GM21529 (cell line): ENCODE data around the gene DYTN.

ENCODE experiments used
- ATAC-seq: cut with Tn5 transposase; IDR thresholded peaks from one replicate; pipeline ENCODE4 v1.9.1; 2021; ENCODE audit not compliant: unreplicated experiment

DYTN gene

DNA sequence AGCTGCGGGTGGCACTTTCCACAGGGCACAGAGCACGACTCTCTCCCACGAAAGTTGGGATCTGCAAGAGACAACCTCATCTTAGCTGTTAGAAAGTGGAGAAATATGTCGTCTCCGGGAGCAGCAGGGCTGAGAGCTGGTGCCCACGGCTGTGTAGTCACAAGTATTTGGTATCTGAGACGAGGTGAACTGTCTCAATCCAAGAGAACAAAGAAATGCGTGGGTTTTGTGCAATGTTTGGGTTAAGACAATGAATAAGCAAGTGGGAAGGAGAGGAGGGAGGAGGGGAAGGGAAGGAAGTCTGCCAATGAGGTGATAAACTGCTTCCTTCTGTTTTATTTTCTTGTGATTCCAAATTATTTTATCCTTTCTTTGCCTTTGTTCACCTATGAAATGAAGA, 18.0 kb downstream of the DYTN start:
- ATAC-seq = no peak

- ATAC-seq = no peak
Observed at GRCh38 chr2:206698811-206699210, 19.4 kb downstream of the DYTN start.

GRCh38 chr2:206696910-206697309, 21.3 kb downstream of the DYTN start:
- ATAC-seq = no peak

- peak; percentile 77 for ATAC-seq
Observed at GRCh38 chr2:206693399-206694137, 24.6 kb downstream of the DYTN start.

- no peak for ATAC-seq
Observed at GRCh38 chr2:206692971-206693370, 25.2 kb downstream of the DYTN start.

GRCh38 chr2:206688990-206689389, 29.2 kb downstream of the DYTN start:
- ATAC-seq = no peak

DNA sequence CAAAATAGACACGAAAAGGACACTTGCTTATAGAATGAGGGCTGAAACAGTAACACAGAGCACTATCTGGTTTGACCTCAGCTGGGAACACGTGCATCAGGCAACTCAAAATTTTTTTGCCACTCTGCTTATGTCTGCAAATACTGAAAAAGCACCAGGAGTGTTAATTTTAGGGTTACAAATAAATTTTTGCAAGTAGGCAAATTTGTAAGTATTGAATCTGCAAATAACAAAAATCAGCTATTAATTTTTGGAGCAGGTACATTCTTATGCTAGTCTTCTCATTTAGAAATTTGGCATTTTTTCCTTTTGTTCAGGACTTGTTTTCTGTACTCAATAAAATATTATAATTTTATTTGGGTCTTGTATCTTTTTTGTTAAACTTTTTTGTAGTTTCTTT, 29.7 kb downstream of the DYTN start:
- no peak for ATAC-seq

DNA sequence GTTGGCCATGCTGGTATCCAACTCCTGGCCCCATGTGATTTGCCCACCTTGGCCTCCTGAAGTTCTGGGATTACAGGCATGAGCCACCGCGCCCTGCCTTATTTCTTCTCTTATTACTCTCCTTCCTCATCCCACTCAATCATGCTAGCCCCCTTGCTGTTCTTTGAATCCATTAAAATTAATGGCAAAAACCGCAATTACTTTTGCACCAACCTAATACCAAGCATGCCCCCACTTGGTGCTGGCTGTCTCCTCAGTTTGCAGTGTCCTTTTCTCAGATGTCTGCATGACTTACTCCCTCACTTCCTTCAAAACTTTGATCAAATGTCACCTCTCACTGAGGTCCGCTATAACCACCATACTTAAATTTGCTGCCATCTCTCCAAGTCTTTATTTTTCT, 34.6 kb downstream of the DYTN start:
- no peak for ATAC-seq

DNA sequence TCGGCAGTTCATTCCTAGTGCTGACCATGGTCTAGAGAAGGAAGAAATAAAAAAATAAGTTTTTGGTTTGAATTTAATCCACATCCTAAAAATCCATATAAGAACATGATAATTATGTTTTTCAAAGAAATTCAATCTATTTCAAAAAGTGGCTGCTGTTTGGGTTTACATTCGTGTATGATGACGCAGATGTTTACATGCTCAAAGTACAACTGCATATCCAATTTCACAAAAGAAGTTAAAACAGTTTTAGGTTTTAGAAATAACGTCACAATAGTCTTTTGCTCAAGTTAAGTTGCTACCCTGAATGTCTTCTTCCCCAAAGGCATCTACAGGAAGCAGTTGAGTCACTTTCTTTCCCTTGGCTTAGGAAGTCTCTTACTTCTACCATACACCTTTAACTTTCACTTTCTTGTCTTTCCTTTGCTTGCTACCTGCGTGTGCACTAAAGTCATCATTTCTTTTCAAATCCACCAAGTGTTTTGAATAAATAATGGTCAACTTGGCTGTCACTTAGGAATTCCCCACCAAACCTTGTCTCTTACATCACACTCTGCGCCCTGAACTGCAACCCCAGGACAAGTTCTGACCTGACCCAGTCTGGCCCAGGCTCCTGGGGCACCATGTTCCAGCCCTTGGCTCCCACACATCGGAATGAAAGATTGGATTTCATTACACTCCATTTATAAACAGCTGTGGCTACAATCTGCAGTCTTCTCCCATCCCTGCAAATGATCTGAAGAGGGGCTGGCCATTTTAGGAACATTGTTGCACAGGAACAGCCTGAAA, 47.5 kb downstream of the DYTN start:
- no peak for ATAC-seq

GRCh38 chr2:206665251-206665650, 52.9 kb downstream of the DYTN start:
- ATAC-seq = no peak

GRCh38 chr2:206657087-206657486, 61.1 kb downstream of the DYTN start:
- no peak for ATAC-seq

- no peak for ATAC-seq
Observed at GRCh38 chr2:206647985-206648384, 70.2 kb downstream of the DYTN start.

- no peak for ATAC-seq
Observed at GRCh38 chr2:206642075-206643025, 75.8 kb downstream of the DYTN start, which contains the start of gene FAM237A. TSS of gene FAM237A (plus strand) at chr2:206642487. CDS start at chr2:206644237, 1,750 bp downstream.

DNA sequence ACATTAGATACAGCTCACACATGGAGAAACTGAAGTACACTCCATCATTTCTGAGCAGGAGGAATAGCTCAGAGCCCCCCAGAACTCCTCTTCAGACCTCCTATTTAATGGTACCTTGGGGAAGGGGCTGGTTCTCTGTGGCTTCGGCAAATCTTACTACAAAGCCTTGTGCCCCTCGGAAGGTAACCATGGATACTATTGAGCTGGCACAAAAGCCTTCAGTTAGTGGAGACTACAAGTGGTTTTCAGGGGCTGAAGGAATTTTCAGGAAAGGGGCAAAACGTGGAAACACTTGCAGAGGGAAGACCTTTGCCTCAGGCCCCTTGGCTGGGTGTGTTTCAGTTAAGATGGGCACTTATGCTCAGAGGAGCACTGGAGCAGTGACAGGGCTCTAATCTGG, 77.0 kb downstream of the DYTN start:
- ATAC-seq = no peak

GRCh38 chr2:206639636-206640035, 78.6 kb downstream of the DYTN start:
- ATAC-seq = no peak

GRCh38 chr2:206635015-206635414, 83.2 kb downstream of the DYTN start:
- ATAC-seq = no peak

- ATAC-seq = no peak
Observed at GRCh38 chr2:206631340-206631739, 86.9 kb downstream of the DYTN start.

DNA sequence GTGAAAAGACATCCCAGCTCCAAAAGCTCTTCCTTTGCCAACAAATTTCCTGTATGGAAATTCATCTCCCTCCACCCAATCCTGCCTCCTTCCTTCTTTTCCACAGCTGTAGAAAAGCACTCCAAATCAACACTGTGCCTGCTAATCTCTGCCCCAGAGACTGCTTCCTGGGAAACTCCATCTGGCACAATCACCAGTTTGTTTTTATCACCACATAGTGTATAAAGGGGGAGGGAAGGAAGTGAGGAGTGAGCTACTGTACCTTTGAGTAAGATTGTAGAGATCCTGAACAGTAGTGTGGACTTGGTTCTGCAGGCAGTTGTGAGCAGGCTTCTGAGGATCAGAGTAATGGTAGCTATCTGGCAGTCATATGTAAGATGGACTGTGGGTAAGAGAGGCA, 90.6 kb downstream of the DYTN start:
- no peak for ATAC-seq

DNA sequence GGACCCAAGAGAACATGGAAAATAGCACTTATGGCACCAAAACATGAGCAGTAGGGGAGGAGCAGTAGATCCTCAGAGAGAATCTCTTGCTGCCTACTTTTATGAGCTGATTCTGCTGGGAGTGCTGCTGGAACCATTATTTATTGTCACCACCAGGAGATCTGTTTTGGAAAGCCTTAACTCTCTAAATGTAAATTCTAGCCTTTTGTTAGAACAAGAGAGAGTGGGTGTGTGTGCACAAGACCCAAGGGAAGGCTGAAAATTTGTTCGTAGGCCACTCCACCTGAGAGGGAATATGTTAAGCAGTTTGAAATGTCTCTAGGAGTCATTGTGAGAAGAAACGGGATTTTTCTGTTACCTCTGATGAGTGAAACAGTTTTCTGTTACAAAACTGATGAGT, 92.1 kb downstream of the DYTN start:
- ATAC-seq = no peak

DNA sequence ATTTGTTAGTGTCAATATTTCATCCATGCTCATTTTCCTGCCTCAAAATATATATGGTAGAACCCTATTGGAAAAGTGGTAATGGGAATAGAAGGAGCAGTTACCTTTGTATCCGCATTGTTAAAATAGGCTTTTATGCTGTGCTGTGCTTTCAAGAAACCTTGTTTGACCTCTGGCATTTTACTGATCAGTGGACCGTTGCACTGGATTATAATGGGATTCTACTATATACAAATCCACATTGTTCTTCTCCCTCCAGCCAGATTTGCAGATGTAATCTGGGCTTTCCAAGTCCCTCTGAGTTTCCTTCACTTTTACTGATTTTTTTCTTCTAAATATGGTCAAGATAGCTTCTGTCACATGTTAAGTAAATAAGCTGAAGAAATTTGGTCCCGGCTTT, 99.2 kb downstream of the DYTN start:
- no peak for ATAC-seq

DNA sequence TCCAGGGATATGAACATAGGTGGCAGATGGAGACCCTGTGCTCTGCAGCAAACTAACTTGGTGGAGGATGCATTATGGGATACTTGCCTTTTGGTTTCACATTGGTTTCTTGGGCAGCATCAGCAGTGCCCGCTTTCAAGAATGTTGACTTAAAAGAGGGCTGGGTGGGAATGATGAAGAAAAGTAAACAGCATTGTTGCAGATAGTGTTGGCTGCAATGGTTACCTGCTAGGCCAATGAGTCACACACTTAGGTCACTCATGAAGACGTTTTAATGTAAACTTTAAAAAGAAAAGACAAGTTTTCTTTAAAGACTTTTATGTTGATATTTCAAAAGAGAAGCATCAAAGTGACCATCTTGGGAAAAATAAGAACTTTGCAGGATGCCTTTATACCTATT, 102.0 kb downstream of the DYTN start:
- no peak for ATAC-seq
